HEK293 (cell line): ENCODE results near the gene CDK5R1.

Experiments used
- CTCF ChIA-PET: fragments of 350-600 bp; formaldehyde crosslinking; extraction: SDS; loops from one replicate; lab custom pipeline; 2021; ENCODE audit warnings: antibody characterized with exemption; lab: Yijun Ruan, JAX
- POLR2A ChIA-PET: fragments of 300-600 bp; formaldehyde crosslinking; extraction: SDS; loops from one replicate; lab custom pipeline; 2020; ENCODE audit warnings: antibody characterized with exemption, inconsistent platforms; lab: Yijun Ruan, JAX
- H3K27ac ChIP-seq: fragments of 200-500 bp; sonication (Bioruptor generic); 2 replicates; pipeline ENCODE4 v1.5.1; 2014; ENCODE audit warnings: low read depth, low read length, control low read depth, inconsistent platforms; ENCODE audit errors: extremely low read depth
- H3K36me3 ChIP-seq, 2 experiments: fragments of 200-500 bp in 1 of 2; sonication (Bioruptor generic) in 1 of 2; 1 replicate in 1 of 2; 2 replicates in 1 of 2; pipeline ENCODE4 v1.5.1; 2014 to 2017; ENCODE audit warnings: inconsistent platforms in 2 of 2, low read length in 2 of 2; ENCODE audit not compliant: control insufficient read depth in 2 of 2, insufficient read depth in 1 of 2
- H3K4me1 ChIP-seq: fragments of 200-500 bp; sonication (Bioruptor generic); 2 replicates; pipeline ENCODE4 v1.5.1; 2014; ENCODE audit warnings: mild to moderate bottlenecking, low read length, inconsistent platforms; ENCODE audit not compliant: control insufficient read depth, insufficient read depth
- H3K4me3 ChIP-seq: 2 replicates; pipeline ENCODE4 v1.5.1; 2011; ENCODE audit warnings: low read depth, mild to moderate bottlenecking, control low read depth, low read length, moderate library complexity
- H3K9me3 ChIP-seq: fragments of 200-500 bp; sonication (Bioruptor generic); 2 replicates; pipeline ENCODE4 v1.5.1; 2014; ENCODE audit warnings: low read depth, low read length, inconsistent platforms; ENCODE audit not compliant: control insufficient read depth, insufficient read depth
- BCL11B ChIP-seq: fragments of 450-650 bp; formaldehyde crosslinking; IDR thresholded peaks from 2 replicates; pipeline ENCODE4 v1.5.1; 2016; ENCODE audit warnings: low read depth, missing biosample characterization, missing genetic modification characterization
- ELK4 ChIP-seq: IDR thresholded peaks from 2 replicates; pipeline ENCODE4 v1.6.1; 2011; ENCODE audit warnings: mild to moderate bottlenecking, low read depth, low read length, borderline replicate concordance
- GLI2 ChIP-seq: fragments of 450-650 bp; formaldehyde crosslinking; IDR thresholded peaks from 2 replicates; pipeline ENCODE4; 2017; ENCODE audit warnings: missing biosample characterization, missing genetic modification characterization, low read depth, borderline replicate concordance
- HOXD13 ChIP-seq: sonication (generic); formaldehyde crosslinking; IDR thresholded peaks from 2 replicates; pipeline ENCODE4 v1.8.0; 2022; ENCODE audit warnings: missing genetic modification reagents, borderline replicate concordance
- PRDM4 ChIP-seq: fragments of 450-650 bp; formaldehyde crosslinking; IDR thresholded peaks from 2 replicates; pipeline ENCODE4 v1.5.1; 2017; ENCODE audit warnings: missing biosample characterization, missing genetic modification characterization
- SCRT2 ChIP-seq: fragments of 450-650 bp; formaldehyde crosslinking; IDR thresholded peaks from 2 replicates; pipeline ENCODE4 v1.5.1; 2016; ENCODE audit warnings: missing biosample characterization, missing genetic modification characterization
- ZBTB1 ChIP-seq: fragments of 450-650 bp; formaldehyde crosslinking; IDR thresholded peaks from 2 replicates; pipeline ENCODE4 v1.5.1; 2016; ENCODE audit warnings: missing biosample characterization, missing genetic modification characterization
- ZIC2 ChIP-seq: fragments of 450-650 bp; formaldehyde crosslinking; IDR thresholded peaks from 2 replicates; pipeline ENCODE4 v1.5.1; 2016; ENCODE audit warnings: missing biosample characterization, missing genetic modification characterization
- ZNF211 ChIP-seq: fragments of 450-650 bp; formaldehyde crosslinking; IDR thresholded peaks from 2 replicates; pipeline ENCODE4 v1.5.1; 2016; ENCODE audit warnings: low read depth, missing biosample characterization, missing genetic modification characterization
- ZNF624 ChIP-seq: fragments of 450-650 bp; formaldehyde crosslinking; IDR thresholded peaks from 2 replicates; pipeline ENCODE4 v1.5.1; 2017; ENCODE audit warnings: missing biosample characterization, missing genetic modification characterization
- ZNF701 ChIP-seq: fragments of 450-650 bp; formaldehyde crosslinking; IDR thresholded peaks from 2 replicates; pipeline ENCODE4 v1.5.1; 2016; ENCODE audit warnings: missing biosample characterization, missing genetic modification characterization
- ZNF837 ChIP-seq: fragments of 450-650 bp; formaldehyde crosslinking; IDR thresholded peaks from 2 replicates; pipeline ENCODE4 v1.5.1; 2016; ENCODE audit warnings: missing biosample characterization, missing genetic modification characterization

Gene CDK5R1

GRCh38 chr17:32492648-32493289 lies 6.0 kb downstream of the CDK5R1 start:
- Histone ChIP-seq H3K36me3 (peaks cover 3 to 31% of the 10 kb centered on the region in 2 experiments; a peak in 2 of 3 replicates), H3K27ac (no peak overlapping the region), H3K4me3 (no peak overlapping the region), H3K9me3 (no peaks in the 10 kb centered on the region), H3K4me1 (peaks cover 27% of the 10 kb centered on the region)
- CTCF ChIA-PET = interaction anchor here (1.2 kb wide), 1 partner anchor 49 kb away, joined by 3 read pairs; no protein-coding TSS in a partner anchor
- POLR2A ChIA-PET = interaction anchor here (0.7 kb wide), 1 partner anchor 20 kb away, joined by 3 read pairs; no protein-coding TSS in a partner anchor
- TF ChIP-seq SCRT2 (tag by site-specific recombination) (peak; percentile 80), ZNF624 (tag by site-specific recombination) (no peak)

- peaks cover 3 to 23% of the 10 kb centered on the region in 2 experiments; a peak in 2 of 3 replicates for H3K36me3 ChIP-seq
- CTCF ChIA-PET = no interaction called here
- no peak overlapping the region for H3K4me3 ChIP-seq
- TF ChIP-seq ZIC2 (0 out of 2 replicates have a peak, but pooled peaks have one; percentile 8), ZNF211 (tag by site-specific recombination) (no peak), PRDM4 (tag by site-specific recombination) (no peak)
- POLR2A ChIA-PET = no interaction called here
- peaks cover 26% of the 10 kb centered on the region for H3K4me1 ChIP-seq
- H3K9me3 ChIP-seq = no peaks in the 10 kb centered on the region
- no peak overlapping the region for H3K27ac ChIP-seq
These were observed 6.8 kb downstream of the CDK5R1 start for GRCh38 chr17:32493571-32493970.

GRCh38 chr17:32493976-32494513 lies 7.3 kb downstream of the CDK5R1 start:
- TF ChIP-seq ZNF211 (tag by site-specific recombination) (no peak), ELK4 (no peak), ZNF837 (tag by site-specific recombination) (no peak), BCL11B (tag by site-specific recombination) (no peak), ZNF701 (tag by site-specific recombination) (no peak), ZBTB1 (tag by site-specific recombination) (no peak), GLI2 (tag by site-specific recombination) (no peak), HOXD13 (CRISPR knock-in tag) (no peak), ZIC2 (0 out of 2 replicates have a peak, but pooled peaks have one; percentile 1)

More at GRCh38 chr17:32493976-32494513, 7.3 kb downstream of the CDK5R1 start:
- ChIA-PET POLR2A (no interaction called here), CTCF (no interaction called here)
- H3K27ac ChIP-seq = no peak overlapping the region
- peaks cover 24% of the 10 kb centered on the region for H3K4me1 ChIP-seq
- H3K4me3 ChIP-seq = no peak overlapping the region
- H3K9me3 ChIP-seq = no peaks in the 10 kb centered on the region
- peaks cover 3 to 18% of the 10 kb centered on the region in 2 experiments; a peak in 2 of 3 replicates for H3K36me3 ChIP-seq
